Endothelial cell of umbilical vein (primary cell): ENCODE results near the gene PIK3R6. TPM values are rescaled to one million over a fixed set of nuclear protein-coding genes. Genes with fewer than 3 reads are reported as not detected.

Experiments
- BruUV-seq: library from RNA; stranded (reverse); fragments of 400-500 nt; replicated peaks from 2 replicates; lab custom pipeline; 2021; lab: Mats Ljungman, UMichigan
- CTCF ChIA-PET: fragments of 300-600, 350-600 bp; sonication (Branson Sonifier 250); formaldehyde crosslinking; loops from one replicate; lab custom pipeline; 2021; ENCODE audit warnings: antibody characterized with exemption, inconsistent platforms; lab: Charles Lee
- POLR2A ChIA-PET: fragments of 300-600, 350-600 bp; sonication (Branson Sonifier 250); formaldehyde crosslinking; loops from one replicate; lab custom pipeline; 2021; ENCODE audit warnings: antibody characterized with exemption, inconsistent platforms; lab: Charles Lee
- DNase-seq: peaks from one replicate; pipeline ENCODE4 v3.0.0-alpha.2; 2011; ENCODE audit warnings: low read depth, low spot score
- FAIRE-seq: peaks from 2 replicates; lab custom pipeline; 2011; peaks lifted over from hg19 to GRCh38; lab: Jason Lieb, UNC
- H2AFZ ChIP-seq: 2 replicates; pipeline ENCODE4 v1.6.0; 2012; ENCODE audit warnings: low read depth, low read length, control low read depth, inconsistent platforms
- H3K27ac ChIP-seq: 2 replicates; pipeline ENCODE4 v1.5.1; 2011; ENCODE audit warnings: low read depth, mild to moderate bottlenecking, control low read depth, low read length, moderate library complexity; ENCODE audit not compliant: insufficient read depth
- H3K27me3 ChIP-seq, 2 experiments: 2 replicates each; pipeline versions ENCODE4 v1.6.0 to v1.6.1; 2011; ENCODE audit warnings: low read length in 2 of 2, mixed read lengths in 1 of 2; ENCODE audit not compliant: control insufficient read depth in 2 of 2, insufficient read depth in 2 of 2
- H3K36me3 ChIP-seq, 2 experiments: 2 replicates in 1 of 2; 3 replicates in 1 of 2; pipeline ENCODE4 v1.5.1; 2011; ENCODE audit warnings: low read length in 2 of 2, mild to moderate bottlenecking in 1 of 2, moderate library complexity in 1 of 2; ENCODE audit not compliant: control insufficient read depth in 2 of 2, insufficient read depth in 2 of 2; ENCODE audit errors: extremely low read depth in 1 of 2
- H3K4me1 ChIP-seq: 3 replicates; pipeline ENCODE4 v1.5.1; 2011; ENCODE audit warnings: mild to moderate bottlenecking, low read length; ENCODE audit not compliant: control insufficient read depth, insufficient read depth; ENCODE audit errors: extremely low read depth
- H3K4me2 ChIP-seq: 2 replicates; pipeline ENCODE4 v1.6.1; 2011; ENCODE audit warnings: low read length, control low read depth, mixed read lengths; ENCODE audit not compliant: insufficient read depth
- H3K4me3 ChIP-seq, 3 experiments: fragments of 200-600 bp in 1 of 3; sonication (generic), shearing (Covaris generic) in 1 of 3; replicated peaks in 1 of 3; 2 replicates each; pipeline ENCODE4 v1.5.1; 2011 to 2016; ENCODE audit warnings: control low read depth in 3 of 3, low read length in 3 of 3, mild to moderate bottlenecking in 2 of 3, inconsistent platforms in 1 of 3, low read depth in 1 of 3, moderate library complexity in 1 of 3; ENCODE audit not compliant: insufficient read depth in 1 of 3
- H3K79me2 ChIP-seq: 2 replicates; pipeline ENCODE4 v1.6.0; 2012; ENCODE audit warnings: low read length, inconsistent platforms; ENCODE audit not compliant: control insufficient read depth, insufficient read depth
- H3K9ac ChIP-seq: replicated peaks from 2 replicates; pipeline ENCODE3; 2011; ENCODE audit warnings: low read length, control low read depth; ENCODE audit not compliant: insufficient read depth; ENCODE audit errors: extremely low read depth
- H3K9me1 ChIP-seq: replicated peaks from 3 replicates; pipeline ENCODE4 v1.6.0; 2011; ENCODE audit warnings: mild to moderate bottlenecking, low read length; ENCODE audit not compliant: control insufficient read depth, insufficient read depth; ENCODE audit errors: extremely low read depth
- H3K9me3 ChIP-seq: replicated peaks from 2 replicates; pipeline ENCODE4 v1.5.1; 2012; ENCODE audit warnings: low read length, inconsistent platforms; ENCODE audit not compliant: control insufficient read depth, insufficient read depth
- H4K20me1 ChIP-seq: replicated peaks from 2 replicates; pipeline ENCODE3; 2011; ENCODE audit warnings: mild to moderate bottlenecking, low read length; ENCODE audit not compliant: control insufficient read depth, insufficient read depth; ENCODE audit errors: extremely low read depth
- CTCF ChIP-seq, 2 donors: IDR thresholded peaks; 1 replicate in 1 of 2; 2 replicates in 1 of 2; pipeline ENCODE4 v1.5.1; 2011; ENCODE audit warnings: low read length in 2 of 2, mild to moderate bottlenecking in 2 of 2, moderate library complexity in 2 of 2, control low read depth in 1 of 2, inconsistent platforms in 1 of 2, low read depth in 1 of 2; ENCODE audit not compliant: insufficient read depth in 1 of 2; ENCODE audit errors: extremely low read depth in 1 of 2
- EZH2 ChIP-seq: IDR thresholded peaks from 2 replicates; pipeline ENCODE4 v1.6.1; 2012; ENCODE audit warnings: borderline replicate concordance, low read depth, mild to moderate bottlenecking, moderate library complexity, low read length, inconsistent platforms; ENCODE audit not compliant: severe bottlenecking
- FOS ChIP-seq: IDR thresholded peaks from 2 replicates; pipeline ENCODE4 v1.6.1; 2011; ENCODE audit warnings: mild to moderate bottlenecking, low read length, moderate library complexity, borderline replicate concordance; ENCODE audit not compliant: insufficient read depth
- GATA2 ChIP-seq: IDR thresholded peaks from 2 replicates; pipeline ENCODE4 v1.7.0; 2011; ENCODE audit warnings: low read depth, mild to moderate bottlenecking, moderate library complexity, mixed read lengths, low read length; ENCODE audit not compliant: insufficient read length, insufficient read depth
- JUN ChIP-seq: IDR thresholded peaks from 2 replicates; pipeline ENCODE4 v1.6.1; 2011; ENCODE audit warnings: borderline replicate concordance, low read depth; ENCODE audit not compliant: insufficient read length, insufficient read depth
- MAX ChIP-seq: IDR thresholded peaks from 2 replicates; pipeline ENCODE4 v1.6.1; 2011; ENCODE audit not compliant: insufficient read depth, insufficient read length
- MYC ChIP-seq: IDR thresholded peaks from one replicate; pipeline ENCODE4 v1.6.1; 2011; ENCODE audit warnings: mild to moderate bottlenecking, low read depth, low read length
- POLR2A ChIP-seq: IDR thresholded peaks from 2 replicates; pipeline ENCODE4 v1.6.1; 2012; ENCODE audit warnings: low read depth, mild to moderate bottlenecking, control low read depth, low read length
- POLR2AphosphoS5 ChIP-seq: IDR thresholded peaks from 2 replicates; pipeline ENCODE4 v1.6.1; 2012; ENCODE audit warnings: low read depth, mild to moderate bottlenecking, control low read depth, low read length, moderate library complexity; ENCODE audit not compliant: insufficient read depth
- dilution Hi-C: fragments of 300-500 bp; cut with MboI; formaldehyde crosslinking; loops from one replicate; pipeline ENCODE4 v1.15.0; 2019; ENCODE audit warnings: low sequenced_read_pairs; ENCODE audit not compliant: extremely low pct_ligation_motif_present
- intact Hi-C: fragments of 100-400 bp; cut with micrococcal nuclease; formaldehyde crosslinking; loops from one replicate; pipeline ENCODE4 v1.10.0; 2022
- polyA plus RNA-seq, 4 experiments: library from polyadenylated mRNA; depleted of rRNA in 3 of 4; stranded (reverse) in 3 of 4; unstranded in 1 of 4; fragments of >200 nt; gene quantifications; 2 replicates each; pipeline versions ENCODE4 v1.2.1 to v1.2.3, GENCODE V29; 2011 to 2012; ENCODE audit warnings: missing spikeins in 1 of 4
- total RNA-seq: library from RNA; stranded (reverse); gene quantifications from 2 replicates; pipeline ENCODE4 v1.2.3, GENCODE V29; 2021

PIK3R6 gene
- total and polyA plus RNA-seq, 2 donors (not counting 3 experiments of a cell fraction or from before 2014, with no cell fraction given): not detected

GRCh38 chr17:8818047-8818446 lies 49.4 kb downstream of the PIK3R6 start:
- dilution Hi-C loops: no loop called here
- no TSS peak for BruUV-seq
- ChIA-PET POLR2A (no interaction called here), CTCF (no interaction called here)
- no peak overlapping the region for H3K4me3 ChIP-seq
- FAIRE-seq (no peak), DNase-seq (no peak)
- H3K27ac ChIP-seq: no peak overlapping the region
- intact Hi-C loops: no loop called here
- no peaks in the 10 kb centered on the region for H3K36me3 ChIP-seq
- H3K79me2 ChIP-seq: no peaks in the 10 kb centered on the region
- no peaks in the 10 kb centered on the region for H3K9me3 ChIP-seq
- H3K4me2 ChIP-seq: no peak overlapping the region
- no peak overlapping the region for H3K9ac ChIP-seq
- no peaks in the 10 kb centered on the region for H3K9me1 ChIP-seq
- no peak for TF ChIP-seq GATA2
- no peak for TF ChIP-seq MAX
- no peak for TF ChIP-seq POLR2A
- no peak for TF ChIP-seq CTCF (IDR thresholded peaks at IDR 0.05; ENCODE audit: extremely low read depth in 1 of 2, insufficient read depth in 1 of 2, low read depth in 1 of 2, low read length in 2 of 2)
- no peak for TF ChIP-seq FOS
- no peak for TF ChIP-seq EZH2
- TF ChIP-seq MYC: no peak
- TF ChIP-seq JUN: no peak
- no peak for TF ChIP-seq POLR2AphosphoS5
- no peak overlapping the region for H2AFZ ChIP-seq
- H4K20me1 ChIP-seq: no peaks in the 10 kb centered on the region
- no peaks in the 10 kb centered on the region for H3K4me1 ChIP-seq
- H3K27me3 ChIP-seq: peaks cover 2 to 5% of the 10 kb centered on the region in 2 experiments
